H1 (cell line): ENCODE data around the gene FOXJ2. TPM values are rescaled to one million over a fixed set of nuclear protein-coding genes. Genes with fewer than 3 reads are reported as not detected.

Experiments used
- CTCF ChIA-PET: fragments of 300-600 bp; sonication (Branson Sonifier 250); formaldehyde crosslinking; loops from one replicate; lab custom pipeline; 2021; ENCODE audit not compliant: partially characterized antibody; lab: Charles Lee
- POLR2A ChIA-PET: fragments of 300-600 bp; sonication (Branson Sonifier 250); formaldehyde crosslinking; loops from one replicate; lab custom pipeline; 2021; ENCODE audit warnings: inconsistent platforms; ENCODE audit not compliant: partially characterized antibody; lab: Charles Lee
- DNase-seq, 2 experiments: peaks; one replicate each; pipeline versions ENCODE4 v3.0.0 to v3.0.0-alpha.2; 2010 to 2022; ENCODE audit warnings: low spot score in 2 of 2, low read depth in 1 of 2, mixed read lengths in 1 of 2
- FAIRE-seq: peaks from 2 replicates; lab custom pipeline; 2011; peaks lifted over from hg19 to GRCh38; lab: Jason Lieb, UNC
- H2AFZ ChIP-seq: 2 replicates; pipeline ENCODE4 v1.8.1; 2012; ENCODE audit warnings: low read length, inconsistent platforms
- H2AK5ac ChIP-seq: 2 replicates; pipeline ENCODE4 v1.6.1; 2013; ENCODE audit warnings: low read depth, low read length
- H2BK120ac ChIP-seq: replicated peaks from 2 replicates; pipeline ENCODE3; 2013; ENCODE audit warnings: low read depth, low read length, inconsistent platforms
- H2BK12ac ChIP-seq: 2 replicates; pipeline ENCODE4 v1.6.1; 2013; ENCODE audit warnings: low read depth, low read length
- H2BK15ac ChIP-seq: 2 replicates; pipeline ENCODE4 v1.6.1; 2013; ENCODE audit warnings: low read length
- H2BK20ac ChIP-seq: 2 replicates; pipeline ENCODE4 v1.6.1; 2013; ENCODE audit warnings: low read length
- H2BK5ac ChIP-seq: 2 replicates; pipeline ENCODE4 v1.6.1; 2013; ENCODE audit warnings: low read depth, low read length
- H3K14ac ChIP-seq: 2 replicates; pipeline ENCODE4 v1.6.1; 2013; ENCODE audit warnings: inconsistent platforms; ENCODE audit not compliant: insufficient read length
- H3K18ac ChIP-seq: 2 replicates; pipeline ENCODE4 v1.6.1; 2013; ENCODE audit warnings: low read length; ENCODE audit errors: extremely low read depth
- H3K23ac ChIP-seq: 2 replicates; pipeline ENCODE4 v1.6.1; 2013; ENCODE audit warnings: inconsistent platforms; ENCODE audit not compliant: insufficient read length
- H3K23me2 ChIP-seq: 2 replicates; pipeline ENCODE4 v1.6.1; 2013; ENCODE audit warnings: low read depth, low read length
- H3K27ac ChIP-seq: 2 replicates; pipeline ENCODE4 v1.6.1; 2011; ENCODE audit warnings: low read depth, low read length, inconsistent platforms
- H3K27me3 ChIP-seq, 4 experiments: replicated peaks in 1 of 4; 1 replicate in 1 of 4; 2 replicates in 3 of 4; pipeline versions ENCODE4 v1.6.1 to v1.8.1; 2011 to 2013; ENCODE audit warnings: low read length in 3 of 4, mild to moderate bottlenecking in 3 of 4, inconsistent platforms in 2 of 4, mixed read lengths in 2 of 4, moderate library complexity in 1 of 4; ENCODE audit not compliant: control insufficient read depth in 3 of 4, insufficient read depth in 3 of 4; ENCODE audit errors: extremely low read depth in 1 of 4
- H3K36me3 ChIP-seq, 4 experiments: 2 replicates each; pipeline versions ENCODE4 v1.6.1 to v1.8.1; 2011 to 2013; ENCODE audit warnings: mild to moderate bottlenecking in 4 of 4, low read length in 3 of 4, moderate library complexity in 2 of 4, control low read depth in 1 of 4, inconsistent platforms in 1 of 4; ENCODE audit not compliant: insufficient read depth in 4 of 4, control insufficient read depth in 2 of 4
- H3K4ac ChIP-seq: replicated peaks from 2 replicates; pipeline ENCODE3; 2013; ENCODE audit warnings: low read length, low read depth, mixed read lengths, inconsistent platforms; ENCODE audit not compliant: insufficient read length
- H3K4me1 ChIP-seq, 4 experiments: replicated peaks in 1 of 4; 1 replicate in 1 of 4; 2 replicates in 3 of 4; pipeline versions ENCODE4 v1.6.1 to v1.8.1; 2011 to 2013; ENCODE audit warnings: low read length in 3 of 4, inconsistent platforms in 2 of 4, mixed read lengths in 1 of 4; ENCODE audit not compliant: insufficient read depth in 4 of 4, control insufficient read depth in 3 of 4
- H3K4me2 ChIP-seq, 2 experiments: 2 replicates each; pipeline versions ENCODE4 v1.6.1 to v1.8.1; 2011 to 2013; ENCODE audit warnings: low read depth in 2 of 2, low read length in 2 of 2, control low read depth in 1 of 2, inconsistent platforms in 1 of 2, mild to moderate bottlenecking in 1 of 2; ENCODE audit not compliant: insufficient read depth in 1 of 2
- H3K4me3 ChIP-seq, 4 experiments: fragments of 200-600, 300-600 bp in 1 of 4; sonication (generic), shearing (Covaris generic), sonication (Bioruptor Twin) in 1 of 4; 2 replicates each; pipeline versions ENCODE4 v1.5.1 to v1.8.1; 2011 to 2016; ENCODE audit warnings: low read length in 4 of 4, low read depth in 3 of 4, control low read depth in 2 of 4, inconsistent platforms in 2 of 4, mild to moderate bottlenecking in 2 of 4, mixed read lengths in 1 of 4, moderate library complexity in 1 of 4; ENCODE audit not compliant: insufficient read depth in 2 of 4; ENCODE audit errors: extremely low read depth in 1 of 4
- H3K56ac ChIP-seq: replicated peaks from 2 replicates; pipeline ENCODE3; 2013; ENCODE audit warnings: low read depth, mild to moderate bottlenecking, mixed read lengths, low read length, inconsistent platforms; ENCODE audit not compliant: insufficient read length
- H3K79me1 ChIP-seq: 2 replicates; pipeline ENCODE4 v1.6.1; 2013; ENCODE audit warnings: low read depth, low read length, control low read depth
- H3K79me2 ChIP-seq, 2 experiments: 2 replicates each; pipeline versions ENCODE4 v1.6.1 to v1.8.1; 2012 to 2013; ENCODE audit warnings: low read length in 2 of 2, mild to moderate bottlenecking in 2 of 2, inconsistent platforms in 1 of 2; ENCODE audit not compliant: insufficient read depth in 2 of 2, control insufficient read depth in 1 of 2
- H3K9ac ChIP-seq, 4 experiments: replicated peaks in 1 of 4; 1 replicate in 1 of 4; 2 replicates in 3 of 4; pipeline versions ENCODE4 v1.6.1 to v1.8.1; 2011 to 2013; ENCODE audit warnings: low read depth in 3 of 4, low read length in 3 of 4, control low read depth in 2 of 4, mild to moderate bottlenecking in 2 of 4, moderate library complexity in 2 of 4, inconsistent platforms in 1 of 4; ENCODE audit errors: extremely low read depth in 1 of 4
- H3K9me3 ChIP-seq, 2 experiments: 2 replicates each; pipeline versions ENCODE4 v1.6.1 to v1.8.1; 2012 to 2013; ENCODE audit warnings: mild to moderate bottlenecking in 2 of 2, moderate library complexity in 2 of 2, control low read depth in 1 of 2, inconsistent platforms in 1 of 2, low read depth in 1 of 2, low read length in 1 of 2, mixed read lengths in 1 of 2; ENCODE audit not compliant: insufficient read depth in 2 of 2
- H4K20me1 ChIP-seq, 2 experiments: replicated peaks in 1 of 2; 2 replicates each; pipeline versions ENCODE3 to v1.8.1; 2011 to 2013; ENCODE audit warnings: inconsistent platforms in 2 of 2, low read length in 2 of 2, mild to moderate bottlenecking in 1 of 2; ENCODE audit not compliant: insufficient read depth in 2 of 2, control insufficient read depth in 1 of 2
- H4K5ac ChIP-seq: 2 replicates; pipeline ENCODE4 v1.6.1; 2013; ENCODE audit warnings: low read length, low read depth, mixed read lengths, inconsistent platforms; ENCODE audit not compliant: insufficient read length
- H4K8ac ChIP-seq: 2 replicates; pipeline ENCODE4 v1.8.0; 2013; ENCODE audit warnings: mild to moderate bottlenecking, moderate library complexity, low read length, inconsistent platforms; ENCODE audit not compliant: insufficient read depth; ENCODE audit errors: extremely low read depth
- H4K91ac ChIP-seq: replicated peaks from 2 replicates; pipeline ENCODE3; 2013; ENCODE audit warnings: low read length, mixed read lengths, inconsistent platforms; ENCODE audit not compliant: insufficient read length
- CHD2 ChIP-seq: IDR thresholded peaks from 2 replicates; pipeline ENCODE4 v1.6.1; 2012; ENCODE audit warnings: low read length, improper control_type of control experiment
- CREB1 ChIP-seq: IDR thresholded peaks from 2 replicates; pipeline ENCODE4 v1.6.1; 2012; ENCODE audit warnings: inconsistent platforms
- EP300 ChIP-seq, 2 experiments: IDR thresholded peaks; 1 replicate in 1 of 2; 2 replicates in 1 of 2; pipeline ENCODE4 v1.6.1; 2011 to 2012; ENCODE audit warnings: low read depth in 2 of 2, low read length in 2 of 2, mild to moderate bottlenecking in 2 of 2, borderline replicate concordance in 1 of 2, inconsistent platforms in 1 of 2, moderate library complexity in 1 of 2
- JUND ChIP-seq: IDR thresholded peaks from 2 replicates; pipeline ENCODE4 v1.6.1; 2011; ENCODE audit warnings: mild to moderate bottlenecking, improper control_type of control experiment, low read length
- POLR2A ChIP-seq, 2 experiments: IDR thresholded peaks; 1 replicate in 1 of 2; 2 replicates in 1 of 2; pipeline ENCODE4 v1.6.1; 2011; ENCODE audit warnings: low read depth in 2 of 2, low read length in 2 of 2, mild to moderate bottlenecking in 2 of 2; ENCODE audit errors: control extremely low read depth in 1 of 2
- POLR2AphosphoS5 ChIP-seq: IDR thresholded peaks from 2 replicates; pipeline ENCODE4 v1.6.1; 2011; ENCODE audit warnings: low read depth, low read length
- RBBP5 ChIP-seq: IDR thresholded peaks from 2 replicates; pipeline ENCODE4 v1.7.1; 2012; ENCODE audit warnings: low read depth, mild to moderate bottlenecking, inconsistent platforms, low read length, moderate library complexity, borderline replicate concordance
- RNF2 ChIP-seq: fragments of 200-900, 300-1000 bp; sonication (generic); IDR thresholded peaks from 2 replicates; pipeline ENCODE4 v1.7.1; 2016; ENCODE audit warnings: borderline replicate concordance, low read depth, mild to moderate bottlenecking, antibody characterized with exemption, low read length; ENCODE audit not compliant: poor library complexity, severe bottlenecking; ENCODE audit errors: missing control alignments
- SP1 ChIP-seq: IDR thresholded peaks from 2 replicates; pipeline ENCODE4 v1.6.1; 2011; ENCODE audit warnings: low read depth, low read length
- SP2 ChIP-seq: IDR thresholded peaks from 2 replicates; pipeline ENCODE4 v1.6.1; 2012; ENCODE audit warnings: mild to moderate bottlenecking, low read length, inconsistent platforms
- SRF ChIP-seq: IDR thresholded peaks from 2 replicates; pipeline ENCODE4 v1.6.1; 2011; ENCODE audit warnings: mild to moderate bottlenecking, low read depth, low read length, moderate library complexity
- ZNF274 ChIP-seq: IDR thresholded peaks from 2 replicates; pipeline ENCODE4 v1.7.0; 2012; ENCODE audit warnings: low read length, borderline replicate concordance; ENCODE audit errors: extremely low read depth
- WGBS, 2 experiments: shearing (Covaris generic) in 1 of 2; methylation state at CpG; one replicate each; pipeline versions ENCODE4 v1.1.6 to v1.1.7; 2013 to 2015; ENCODE audit warnings: low lambda C conversion rate in 2 of 2, mixed read lengths in 2 of 2, inconsistent platforms in 1 of 2, low coverage in 1 of 2, missing lambda C conversion rate in 1 of 2; ENCODE audit not compliant: insufficient replicate concordance in 2 of 2, insufficient coverage in 1 of 2, insufficient read length in 1 of 2; ENCODE audit errors: extremely low coverage in 1 of 2, missing lambda C conversion rate in 1 of 2; 5-methylcytosine and 5-hydroxymethylcytosine counted together
- polyA plus RNA-seq, 7 experiments: library from polyadenylated mRNA; depleted of rRNA in 3 of 7; stranded (reverse) in 5 of 7; unstranded in 2 of 7; fragments of >200 nt in 5 of 7; fragments of 200-250 nt in 2 of 7; gene quantifications; 1 replicate in 5 of 7; 2 replicates in 1 of 7; 4 replicates in 1 of 7; pipeline versions ENCODE4 v1.2.1 to v1.2.3, GENCODE V29; 2011 to 2013; ENCODE audit warnings: missing spikeins in 2 of 7, mixed read lengths in 2 of 7
- total RNA-seq: library from RNA; stranded (reverse); fragmentation: NEBNext Ultra II Directional; extraction: Animal tissue kit (Norgen Biotek cat#: 25700); gene quantifications from 2 replicates; pipeline ENCODE4 v1.2.1, GENCODE V29; 2021

Gene FOXJ2
- total and polyA plus RNA-seq, 2 of the 8 experiments (the other 6 are each of a cell fraction or from before 2014, with no cell fraction given) = 4.2 to 9.3 TPM

DNA sequence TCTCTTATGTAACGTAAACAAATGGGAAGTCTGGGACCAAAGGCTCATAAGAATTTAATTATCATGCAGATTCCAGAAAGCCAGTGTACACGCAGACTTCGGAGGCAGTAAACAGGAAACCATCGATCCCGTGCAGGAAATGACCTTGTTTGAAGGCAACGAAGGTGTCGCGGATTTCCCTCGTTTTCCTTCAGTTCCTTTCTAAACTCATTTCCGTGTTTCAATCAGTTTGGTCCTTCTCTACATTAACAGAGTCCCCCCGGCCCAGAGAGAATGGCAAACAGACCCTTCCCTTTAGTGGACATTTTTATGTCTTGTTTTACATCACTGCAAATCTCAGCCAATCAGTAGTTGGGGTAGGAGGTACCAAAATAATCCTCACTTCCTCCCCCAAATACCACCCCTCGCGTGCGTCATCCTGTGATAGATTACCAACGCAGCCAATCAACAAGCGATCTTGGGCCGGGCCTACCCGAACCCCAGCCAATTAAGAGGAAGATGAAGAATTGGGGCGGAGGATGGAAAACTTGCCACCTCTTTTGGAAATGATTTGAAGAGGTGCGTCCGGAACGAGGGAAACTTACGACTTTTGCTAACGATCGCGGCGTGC is 6.1 kb upstream of the FOXJ2 start:
- peak; percentile 89 to 94 for DNase-seq
- TF ChIP-seq SP2 (peak; percentile 79), RNF2 (no peak), RBBP5 (peak; percentile 11; the same call in 1 of the 2 replicates), POLR2AphosphoS5 (peak; percentile 41; the same call in 1 of the 2 replicates), SP1 (peak; percentile 95), EP300 (IDR thresholded peaks at IDR 0.05; ENCODE audit: borderline replicate concordance in 1 of 2, low read depth in 2 of 2, low read length in 2 of 2) (0 out of 3 replicates have a peak, but pooled peaks of 1 of the 2 experiments have one; percentile 16), SRF (no peak), JUND (no peak; the same call in 1 of the 2 replicates), POLR2A (IDR thresholded peaks at IDR 0.05; ENCODE audit: control extremely low read depth in 1 of 2, low read depth in 2 of 2, low read length in 2 of 2) (peak in 1 of 2 experiments; percentile 76; a peak in 1 of 3 replicates), CREB1 (peak; percentile 87), ZNF274 (no peak), CHD2 (peak; percentile 89)

More for the DNA sequence above, 6.1 kb upstream of the FOXJ2 start:
- peak overlapping the region; percentile 79 for H3K56ac ChIP-seq
- WGBS, 2 experiments = 2% methylated on average over 27 of the region's 27 CpGs; no CpG with 5 or more reads in 1 of the 2 experiments
- peak overlapping the region; percentile 85 for H4K5ac ChIP-seq
- H3K27me3 ChIP-seq = no peaks in the 10 kb centered on the region
- H2BK120ac ChIP-seq = no peak overlapping the region
- no peak overlapping the region for H2BK20ac ChIP-seq
- H3K23ac ChIP-seq = no peak overlapping the region
- H3K4me1 ChIP-seq = peaks cover 0 to 2% (median 0%) of the 10 kb centered on the region in 4 experiments; a peak in 2 of 7 replicates
- peak overlapping the region; percentile 3 for H3K4ac ChIP-seq
- H3K4me2 ChIP-seq = peak overlapping the region; percentile 73 to 90
- peak overlapping the region; percentile 32; the same call in 1 of the 2 replicates for H2BK12ac ChIP-seq
- no peak overlapping the region for H2BK15ac ChIP-seq
- peak overlapping the region; percentile 63 for H3K18ac ChIP-seq
- peak; percentile 98 for FAIRE-seq
- H4K20me1 ChIP-seq = no peaks in the 10 kb centered on the region
- peak overlapping the region; percentile 96 for H3K27ac ChIP-seq
- ChIA-PET CTCF (no interaction called here), POLR2A (interaction anchor here (0.8 to 1.4 kb wide), 8 partner anchors 13 to 385 kb away, joined by 3 to 7 read pairs (median 3); no protein-coding TSS in a partner anchor)
- no peaks in the 10 kb centered on the region for H3K79me1 ChIP-seq
- H3K79me2 ChIP-seq = no peaks in the 10 kb centered on the region
- H2AFZ ChIP-seq = peak overlapping the region; percentile 96; the same call in 1 of the 2 replicates
- peak overlapping the region; percentile 75 for H4K8ac ChIP-seq
- no peaks in the 10 kb centered on the region for H3K9me3 ChIP-seq
- H3K14ac ChIP-seq = no peak overlapping the region
- peaks cover 9% of the 10 kb centered on the region; the same call in 1 of the 2 replicates for H3K23me2 ChIP-seq
- peak overlapping the region; percentile 22 for H4K91ac ChIP-seq
- peak overlapping the region in 3 of 4 experiments; percentile 77 to 95 (median 82); a peak in 6 of 7 replicates for H3K9ac ChIP-seq
- H2AK5ac ChIP-seq = peak overlapping the region; percentile 32; the same call in 1 of the 2 replicates
- H2BK5ac ChIP-seq = peak overlapping the region; percentile 87
- no peaks in the 10 kb centered on the region for H3K36me3 ChIP-seq
- peak overlapping the region; percentile 54 to 76 (median 62) for H3K4me3 ChIP-seq
